ENCODE data around the gene COL5A1.

- TF ChIP-seq CTCF (IDR thresholded peaks at IDR 0.05) (no peak), POLR2A (IDR thresholded peaks at IDR 0.05) (no peak), EP300 (IDR thresholded peaks at IDR 0.05; ENCODE audit: low read depth) (no peak), POLR2AphosphoS5 (IDR thresholded peaks at IDR 0.05) (no peak)
Measured at GRCh38 chr9:134835987-134836386, 194.4 kb downstream of the COL5A1 start.
